GM18867 (cell line): ENCODE measurements around the gene SKAP1.
A peak's percentile ranks its signal among the peaks of the same experiment; 100 is the strongest.

ENCODE experiments used
- ATAC-seq: cut with Tn5 transposase; IDR thresholded peaks from one replicate; pipeline ENCODE4 v1.9.1; 2021; ENCODE audit warnings: mild to moderate bottlenecking, moderate library complexity; ENCODE audit not compliant: unreplicated experiment

SKAP1 gene

GRCh38 chr17:48429638-48430586, at the start of gene SKAP1:
SKAP1 (minus strand) TSS chr17:48430214.
- peak; percentile 80 for ATAC-seq

- no peak for ATAC-seq
Observed at GRCh38 chr17:48479014-48479402, 49.0 kb upstream of the SKAP1 start.

- peak; percentile 87 for ATAC-seq
Observed at GRCh38 chr17:48478224-48479013, 48.4 kb upstream of the SKAP1 start.

- ATAC-seq, result no peak
Observed at GRCh38 chr17:48477221-48477620, 47.2 kb upstream of the SKAP1 start.

- no peak for ATAC-seq
Observed at GRCh38 chr17:48472411-48473281, 42.6 kb upstream of the SKAP1 start.

GRCh38 chr17:48471817-48472410, 41.9 kb upstream of the SKAP1 start:
- ATAC-seq, result no peak

GRCh38 chr17:48470388-48471034, 40.5 kb upstream of the SKAP1 start:
- no peak for ATAC-seq

- ATAC-seq, result no peak
Observed at GRCh38 chr17:48469227-48469626, 39.2 kb upstream of the SKAP1 start.

- ATAC-seq, result no peak
Observed at GRCh38 chr17:48468299-48468698, 38.3 kb upstream of the SKAP1 start.

GRCh38 chr17:48465884-48466283, 35.9 kb upstream of the SKAP1 start:
- ATAC-seq, result no peak

- no peak for ATAC-seq
Observed at GRCh38 chr17:48463526-48463925, 33.5 kb upstream of the SKAP1 start.

- no peak for ATAC-seq
Observed at GRCh38 chr17:48462946-48463345, 32.9 kb upstream of the SKAP1 start.

- no peak for ATAC-seq
Observed at GRCh38 chr17:48460052-48460451, 30.0 kb upstream of the SKAP1 start.

GRCh38 chr17:48459070-48459844, 29.2 kb upstream of the SKAP1 start:
- ATAC-seq, result no peak

- no peak for ATAC-seq
Observed at GRCh38 chr17:48457080-48457836, 27.2 kb upstream of the SKAP1 start.

- ATAC-seq, result no peak
Observed at GRCh38 chr17:48456589-48456988, 26.6 kb upstream of the SKAP1 start.

- ATAC-seq, result no peak
Observed at GRCh38 chr17:48455791-48456190, 25.8 kb upstream of the SKAP1 start.

GRCh38 chr17:48453447-48453846, 23.4 kb upstream of the SKAP1 start:
- no peak for ATAC-seq

- no peak for ATAC-seq
Observed at GRCh38 chr17:48451489-48451888, 21.5 kb upstream of the SKAP1 start.
